ENCODE data around the gene GATM.
A peak's percentile ranks its signal among the peaks of the same experiment; 100 is the strongest.
"Not testable (repeated sequence)": the region's sequence is repeated elsewhere in the genome, so short reads cannot be mapped to it uniquely, and the experiment has no call there.

GATM gene

DNA sequence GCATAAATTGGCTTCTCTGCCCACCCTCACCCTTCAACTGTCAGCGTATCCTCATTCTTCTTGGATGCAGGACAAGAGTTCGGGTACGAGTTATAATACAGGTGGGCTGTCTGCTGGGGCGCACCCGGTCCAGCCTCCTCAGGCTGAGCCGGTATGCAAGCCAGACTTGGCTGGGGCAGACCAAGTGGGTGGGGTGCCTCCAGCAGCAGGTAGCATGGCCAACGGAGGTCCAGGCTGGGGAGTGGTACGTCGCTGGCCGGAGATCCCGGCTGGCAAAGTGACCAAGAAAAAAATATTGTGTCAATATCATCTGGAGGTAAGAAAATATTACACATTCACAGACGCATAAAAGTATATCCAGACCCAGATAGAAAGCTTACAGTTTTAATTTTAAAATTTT is 45.6 kb downstream of the GATM start:
- no peaks in the 10 kb centered on the region for H3K4me1 ChIP-seq (ENCODE audit: control insufficient read depth, insufficient read depth, low read length, poor library complexity, severe bottlenecking)
- no peak overlapping the region for H3K4me3 ChIP-seq (ENCODE audit: extremely low read depth, insufficient read depth, low read length, poor library complexity, severe bottlenecking)
- no peak overlapping the region for H3K27ac ChIP-seq (ENCODE audit: low read depth, low read length, severe bottlenecking)
- H3K9me3 ChIP-seq (ENCODE audit: control insufficient read depth, low read length) = no peaks in the 10 kb centered on the region
- no peaks in the 10 kb centered on the region for H3K36me3 ChIP-seq (ENCODE audit: control insufficient read depth, insufficient read depth, low read length)
- WGBS, 2 experiments (ENCODE audit: insufficient coverage in 2 of 2) = 100% methylated on average over 6 of the region's 12 CpGs; no CpG with 5 or more reads in 1 of the 2 experiments

DNA sequence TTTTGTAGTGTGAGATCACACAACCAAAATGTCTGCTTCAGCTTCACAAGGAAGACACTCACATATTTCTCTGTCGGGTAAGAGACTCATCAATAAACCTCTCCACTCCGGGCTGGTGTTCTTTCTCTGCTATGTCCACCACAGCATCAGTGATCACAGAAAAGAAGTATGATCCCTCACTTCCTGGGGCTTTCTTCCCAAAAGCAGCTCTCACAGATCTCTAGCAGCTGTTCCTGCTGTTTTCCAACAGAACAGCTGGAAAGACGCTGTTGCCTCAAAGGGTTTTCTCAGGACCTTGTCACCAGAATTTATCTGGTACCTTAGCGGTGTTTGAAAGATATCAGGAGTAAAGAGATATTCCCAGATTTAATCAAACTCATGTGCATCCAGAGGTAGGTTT is 46.4 kb downstream of the GATM start:
- 90% methylated on average over 3 to 4 of the region's 4 CpGs for WGBS, 2 experiments (ENCODE audit: insufficient coverage in 2 of 2)
- H3K4me1 ChIP-seq (ENCODE audit: control insufficient read depth, insufficient read depth, low read length, poor library complexity, severe bottlenecking) = no peaks in the 10 kb centered on the region
- no peaks in the 10 kb centered on the region for H3K9me3 ChIP-seq (ENCODE audit: control insufficient read depth, low read length)
- H3K36me3 ChIP-seq (ENCODE audit: control insufficient read depth, insufficient read depth, low read length) = no peaks in the 10 kb centered on the region
- no peak overlapping the region for H3K4me3 ChIP-seq (ENCODE audit: extremely low read depth, insufficient read depth, low read length, poor library complexity, severe bottlenecking)
- no peak overlapping the region for H3K27ac ChIP-seq (ENCODE audit: low read depth, low read length, severe bottlenecking)

DNA sequence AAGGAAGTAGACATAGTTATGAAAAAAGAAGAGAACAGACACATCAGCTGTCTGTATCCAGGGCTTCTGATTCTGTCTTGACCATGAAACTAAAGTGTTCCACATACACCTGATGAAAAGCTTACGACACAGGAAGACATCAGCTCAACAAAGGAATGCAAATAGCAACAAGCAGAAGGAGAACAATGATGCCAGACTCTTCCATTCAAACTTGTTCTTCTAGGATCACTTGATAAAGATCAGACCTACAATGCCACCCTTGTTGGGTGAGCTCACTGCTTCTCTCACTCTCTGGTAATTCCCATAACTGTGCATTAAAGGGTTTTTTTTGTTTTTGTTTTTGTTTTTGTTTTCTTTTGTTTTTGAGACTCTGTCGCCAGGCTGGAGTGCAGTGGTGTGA is 49.7 kb downstream of the GATM start:
- H3K4me1 ChIP-seq (ENCODE audit: control insufficient read depth, insufficient read depth, low read length, poor library complexity, severe bottlenecking) = no peaks in the 10 kb centered on the region
- WGBS, 2 experiments (ENCODE audit: insufficient coverage in 2 of 2) = 56 to 89% methylated on average over 1 of the region's 2 CpGs
- H3K36me3 ChIP-seq (ENCODE audit: control insufficient read depth, insufficient read depth, low read length) = no peaks in the 10 kb centered on the region
- H3K4me3 ChIP-seq (ENCODE audit: extremely low read depth, insufficient read depth, low read length, poor library complexity, severe bottlenecking) = no peak overlapping the region
- no peaks in the 10 kb centered on the region for H3K9me3 ChIP-seq (ENCODE audit: control insufficient read depth, low read length)
- H3K27ac ChIP-seq (ENCODE audit: low read depth, low read length, severe bottlenecking) = no peak overlapping the region

DNA sequence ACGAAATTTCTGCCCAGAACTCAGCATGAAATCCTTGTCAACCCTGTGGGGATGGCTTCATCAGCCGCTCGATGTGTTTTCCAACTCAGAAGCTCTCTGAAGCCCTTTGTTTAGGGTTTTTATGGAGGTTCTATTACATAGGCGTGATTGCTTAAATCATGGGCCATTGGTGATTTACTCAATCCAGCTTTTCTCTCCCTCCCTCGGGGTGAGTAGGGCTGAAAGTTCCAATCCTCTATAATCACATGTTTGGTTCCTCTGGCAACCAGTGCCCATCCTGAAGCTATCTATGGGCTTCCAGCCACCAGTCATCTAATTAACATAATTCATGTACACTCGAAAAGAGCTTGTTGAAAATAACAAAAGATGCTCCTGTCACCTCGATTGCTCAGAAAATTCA is 51.6 kb downstream of the GATM start:
- peak overlapping the region; percentile 37 for H3K27ac ChIP-seq (ENCODE audit: low read depth, low read length, severe bottlenecking)
- H3K4me1 ChIP-seq (ENCODE audit: control insufficient read depth, insufficient read depth, low read length, poor library complexity, severe bottlenecking) = no peaks in the 10 kb centered on the region
- WGBS, 2 experiments (ENCODE audit: insufficient coverage in 2 of 2) = 29 to 59% methylated on average over 3 to 4 of the region's 7 CpGs
- H3K9me3 ChIP-seq (ENCODE audit: control insufficient read depth, low read length) = no peaks in the 10 kb centered on the region
- no peaks in the 10 kb centered on the region for H3K36me3 ChIP-seq (ENCODE audit: control insufficient read depth, insufficient read depth, low read length)
- no peak overlapping the region for H3K4me3 ChIP-seq (ENCODE audit: extremely low read depth, insufficient read depth, low read length, poor library complexity, severe bottlenecking)

DNA sequence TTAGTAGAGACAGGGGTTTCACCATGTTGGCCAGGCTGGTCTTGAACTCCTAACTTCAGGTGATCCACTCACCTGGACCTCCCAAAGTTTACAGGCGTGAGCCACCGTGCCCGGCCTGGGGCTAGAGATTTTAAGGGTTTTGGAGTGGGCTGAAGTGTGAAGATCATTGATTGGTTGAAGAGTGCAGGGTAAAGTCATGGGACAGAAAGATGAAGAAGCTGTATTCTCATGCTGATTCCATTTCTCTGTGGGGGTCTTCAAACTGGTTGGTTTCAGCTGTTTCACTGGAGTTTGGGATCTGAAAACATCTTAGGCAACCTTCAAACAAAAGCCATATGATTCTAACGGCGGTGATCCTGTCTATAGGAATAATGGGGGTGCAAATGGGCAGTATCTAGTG is 52.1 kb downstream of the GATM start:
- no peak overlapping the region for H3K4me3 ChIP-seq (ENCODE audit: extremely low read depth, insufficient read depth, low read length, poor library complexity, severe bottlenecking)
- H3K36me3 ChIP-seq (ENCODE audit: control insufficient read depth, insufficient read depth, low read length) = no peaks in the 10 kb centered on the region
- 43 to 70% methylated on average over 4 to 5 of the region's 5 CpGs for WGBS, 2 experiments (ENCODE audit: insufficient coverage in 2 of 2)
- H3K9me3 ChIP-seq (ENCODE audit: control insufficient read depth, low read length) = no peaks in the 10 kb centered on the region
- peak overlapping the region; percentile 37 for H3K27ac ChIP-seq (ENCODE audit: low read depth, low read length, severe bottlenecking)
- H3K4me1 ChIP-seq (ENCODE audit: control insufficient read depth, insufficient read depth, low read length, poor library complexity, severe bottlenecking) = no peaks in the 10 kb centered on the region

DNA sequence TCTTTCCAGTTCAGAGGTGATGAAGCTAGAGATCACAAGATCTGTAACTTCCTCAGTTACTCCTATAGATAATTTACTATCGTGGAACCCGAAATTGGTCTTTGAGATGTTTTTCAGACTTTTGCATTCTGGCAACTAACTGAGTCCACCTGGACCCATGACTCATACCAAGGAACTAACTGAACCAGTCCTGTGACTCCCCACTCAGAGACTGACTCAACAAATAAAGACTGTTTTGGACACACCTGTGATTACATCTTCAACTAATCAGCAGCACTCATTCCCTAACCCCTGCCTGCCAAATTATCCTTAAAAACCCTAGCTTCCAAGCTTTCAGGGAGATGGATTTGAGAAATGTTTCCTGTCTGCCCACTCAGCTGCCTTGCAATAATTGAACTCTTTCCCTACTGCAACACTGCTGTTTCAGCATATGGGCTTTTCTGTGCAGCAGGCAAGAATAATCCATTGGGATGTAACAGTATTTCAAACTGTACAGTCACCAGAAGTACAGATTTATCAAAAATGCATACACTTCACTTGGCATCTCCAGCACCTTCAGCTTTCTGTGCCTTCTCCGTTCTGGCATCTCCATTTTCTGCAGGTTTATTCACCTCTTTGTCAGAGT is 57.7 kb downstream of the GATM start:
- no peaks in the 10 kb centered on the region for H3K9me3 ChIP-seq (ENCODE audit: control insufficient read depth, low read length)
- H3K4me1 ChIP-seq (ENCODE audit: control insufficient read depth, insufficient read depth, low read length, poor library complexity, severe bottlenecking) = no peaks in the 10 kb centered on the region
- no peaks in the 10 kb centered on the region for H3K36me3 ChIP-seq (ENCODE audit: control insufficient read depth, insufficient read depth, low read length)
- H3K4me3 ChIP-seq (ENCODE audit: extremely low read depth, insufficient read depth, low read length, poor library complexity, severe bottlenecking) = no peak overlapping the region
- H3K27ac ChIP-seq (ENCODE audit: low read depth, low read length, severe bottlenecking) = no peak overlapping the region
- 86 to 92% methylated on average over 1 of the region's 3 CpGs for WGBS, 2 experiments (ENCODE audit: insufficient coverage in 2 of 2)

DNA sequence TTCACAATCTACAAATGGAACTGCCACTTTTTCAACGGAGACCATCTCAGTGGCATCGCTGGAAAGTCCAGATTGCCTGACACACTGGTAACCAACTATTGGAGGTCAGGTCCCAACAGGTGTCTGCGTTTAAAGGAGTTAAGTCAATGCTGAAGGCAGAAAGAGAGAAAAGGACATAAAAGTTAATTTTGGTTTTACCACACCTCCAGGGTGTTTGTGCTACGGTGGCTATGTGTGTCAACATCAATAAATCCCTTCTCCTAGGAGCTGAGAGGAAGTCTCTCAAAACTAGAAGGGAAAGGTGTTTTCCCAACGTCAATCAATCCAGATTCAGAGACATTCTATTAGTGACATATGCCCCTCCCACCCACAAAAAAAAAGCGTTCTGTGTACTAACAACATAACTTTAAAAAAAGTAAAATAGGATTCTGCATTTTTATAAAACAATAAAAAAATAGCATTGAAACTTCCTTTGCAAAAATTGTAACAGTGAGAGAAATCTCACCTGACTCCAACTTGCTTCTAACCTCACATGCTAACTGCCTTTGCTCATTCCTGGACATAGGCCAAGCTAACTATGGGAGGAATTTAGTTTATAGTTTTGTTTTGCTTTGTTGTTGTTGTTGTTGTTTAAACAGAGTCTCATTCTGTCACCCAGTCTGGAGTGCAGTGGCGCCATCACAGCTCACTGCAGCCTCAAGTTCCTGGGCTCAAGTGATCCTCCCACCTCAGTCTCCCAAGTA is 58.7 kb downstream of the GATM start:
- no peaks in the 10 kb centered on the region for H3K4me1 ChIP-seq (ENCODE audit: control insufficient read depth, insufficient read depth, low read length, poor library complexity, severe bottlenecking)
- WGBS, 2 experiments (ENCODE audit: insufficient coverage in 2 of 2) = 94 to 100% methylated on average over 2 of the region's 7 CpGs
- H3K9me3 ChIP-seq (ENCODE audit: control insufficient read depth, low read length) = no peaks in the 10 kb centered on the region
- no peaks in the 10 kb centered on the region for H3K36me3 ChIP-seq (ENCODE audit: control insufficient read depth, insufficient read depth, low read length)
- no peak overlapping the region for H3K27ac ChIP-seq (ENCODE audit: low read depth, low read length, severe bottlenecking)
- H3K4me3 ChIP-seq (ENCODE audit: extremely low read depth, insufficient read depth, low read length, poor library complexity, severe bottlenecking) = no peak overlapping the region

DNA sequence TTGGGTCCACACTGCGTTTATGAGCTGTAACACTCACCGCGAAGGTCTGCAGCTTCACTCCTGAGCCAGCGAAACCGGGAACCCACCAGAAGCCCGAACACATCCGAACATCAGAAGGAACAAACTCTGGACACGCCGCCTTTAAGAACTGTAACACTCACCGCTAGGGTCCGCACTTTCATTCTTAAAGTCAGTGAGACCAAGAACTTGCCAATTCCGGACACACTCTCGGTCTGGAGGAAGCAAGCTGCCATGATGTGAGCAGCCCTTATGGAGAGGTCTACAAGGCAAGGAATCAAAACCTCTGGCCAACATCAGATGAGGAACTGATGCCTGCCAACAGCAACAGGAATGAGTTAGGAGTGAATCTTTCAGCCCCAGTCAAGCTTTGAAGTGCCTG is 63.4 kb downstream of the GATM start:
- no peak overlapping the region for H3K4me3 ChIP-seq (ENCODE audit: extremely low read depth, insufficient read depth, low read length, poor library complexity, severe bottlenecking)
- WGBS, 2 experiments (ENCODE audit: insufficient coverage in 2 of 2) = 88 to 92% methylated on average over 13 of the region's 13 CpGs
- H3K27ac ChIP-seq (ENCODE audit: low read depth, low read length, severe bottlenecking) = no peak overlapping the region
- no peaks in the 10 kb centered on the region for H3K9me3 ChIP-seq (ENCODE audit: control insufficient read depth, low read length)
- no peaks in the 10 kb centered on the region for H3K36me3 ChIP-seq (ENCODE audit: control insufficient read depth, insufficient read depth, low read length)
- H3K4me1 ChIP-seq (ENCODE audit: control insufficient read depth, insufficient read depth, low read length, poor library complexity, severe bottlenecking) = no peaks in the 10 kb centered on the region

DNA sequence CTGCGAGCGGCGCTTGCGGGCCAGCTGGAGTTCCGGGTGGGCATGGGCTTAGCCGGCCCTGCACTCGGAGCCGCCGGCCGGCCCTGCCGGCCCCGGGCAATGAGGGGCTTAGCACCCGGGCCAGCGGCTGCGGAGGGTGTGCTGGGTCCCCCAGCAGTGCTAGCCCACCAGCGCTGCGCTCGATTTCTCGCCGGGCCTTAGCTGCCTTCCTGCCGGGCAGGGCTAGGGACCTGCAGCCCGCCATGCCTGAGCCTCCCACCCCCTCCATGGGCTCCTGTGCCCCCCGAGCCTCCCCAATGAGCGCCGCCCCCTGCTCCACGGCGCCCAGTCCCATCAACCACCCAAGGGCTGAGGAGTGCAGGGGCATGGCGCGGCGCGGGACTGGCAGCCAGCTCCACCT is 64.2 kb downstream of the GATM start:
- WGBS, 2 experiments (ENCODE audit: insufficient coverage in 2 of 2) = 90 to 97% methylated on average over 19 of the region's 31 CpGs

More for the DNA sequence above, 64.2 kb downstream of the GATM start:
- not testable (repeated sequence) for H3K4me1 ChIP-seq (ENCODE audit: control insufficient read depth, insufficient read depth, low read length, poor library complexity, severe bottlenecking); H3K36me3 ChIP-seq (ENCODE audit: control insufficient read depth, insufficient read depth, low read length); H3K9me3 ChIP-seq (ENCODE audit: control insufficient read depth, low read length); H3K27ac ChIP-seq (ENCODE audit: low read depth, low read length, severe bottlenecking); H3K4me3 ChIP-seq (ENCODE audit: extremely low read depth, insufficient read depth, low read length, poor library complexity, severe bottlenecking)

Measured in mesodermal cell (in vitro differentiated cells).